NCI-H345 (cell line): ENCODE measurements around the gene LIMS4.
"Not testable (repeated sequence)": the region's sequence is repeated elsewhere in the genome, so short reads cannot be mapped to it uniquely, and the experiment has no call there.

Source experiments
- DNase-seq: peaks from one replicate; lab custom pipeline; 2025; lab: John Stamatoyannopoulos, UW

LIMS4 gene

GRCh38 chr2:110472171-110473058 lies at the start of gene LIMS4:
LIMS4 (minus strand) TSS chr2:110472816; CDS start chr2:110472778, 38 bp downstream.
- DNase-seq: not testable (repeated sequence)

- DNase-seq: not testable (repeated sequence)
Observed at GRCh38 chr2:110499755-110500377, 27.2 kb upstream of the LIMS4 start.

GRCh38 chr2:110496027-110496426 lies 23.4 kb upstream of the LIMS4 start:
- not testable (repeated sequence) for DNase-seq

- DNase-seq: not testable (repeated sequence)
Observed at GRCh38 chr2:110494488-110494887, 21.9 kb upstream of the LIMS4 start.

- not testable (repeated sequence) for DNase-seq
Observed at GRCh38 chr2:110488991-110489390, 16.4 kb upstream of the LIMS4 start.

- not testable (repeated sequence) for DNase-seq
Observed at GRCh38 chr2:110482697-110483096, 10.1 kb upstream of the LIMS4 start.

- DNase-seq: not testable (repeated sequence)
Observed at GRCh38 chr2:110481200-110481599, 8.6 kb upstream of the LIMS4 start.

- not testable (repeated sequence) for DNase-seq
Observed at GRCh38 chr2:110480084-110480483, 7.5 kb upstream of the LIMS4 start.

- not testable (repeated sequence) for DNase-seq
Observed at GRCh38 chr2:110477370-110477769, 4.8 kb upstream of the LIMS4 start.

- not testable (repeated sequence) for DNase-seq
Observed at GRCh38 chr2:110476952-110477351, 4.3 kb upstream of the LIMS4 start.

- not testable (repeated sequence) for DNase-seq
Observed at GRCh38 chr2:110475627-110476359, 3.2 kb upstream of the LIMS4 start.

- DNase-seq: not testable (repeated sequence)
Observed at GRCh38 chr2:110474898-110475297, 2.3 kb upstream of the LIMS4 start.

- not testable (repeated sequence) for DNase-seq
Observed at GRCh38 chr2:110473059-110473358, 393 bp upstream of the LIMS4 start.

GRCh38 chr2:110468921-110469320 lies 3.7 kb downstream of the LIMS4 start:
- DNase-seq: not testable (repeated sequence)

GRCh38 chr2:110465312-110465711 lies 7.3 kb downstream of the LIMS4 start:
- not testable (repeated sequence) for DNase-seq

GRCh38 chr2:110462458-110462857 lies 10.2 kb downstream of the LIMS4 start:
- not testable (repeated sequence) for DNase-seq

- not testable (repeated sequence) for DNase-seq
Observed at GRCh38 chr2:110460318-110460717, 12.3 kb downstream of the LIMS4 start.

GRCh38 chr2:110457214-110457590 lies 15.4 kb downstream of the LIMS4 start:
- not testable (repeated sequence) for DNase-seq

- DNase-seq: not testable (repeated sequence)
Observed at GRCh38 chr2:110456291-110457213, 16.1 kb downstream of the LIMS4 start.

GRCh38 chr2:110455080-110455670 lies 17.4 kb downstream of the LIMS4 start:
- not testable (repeated sequence) for DNase-seq

GRCh38 chr2:110450951-110451350 lies 21.7 kb downstream of the LIMS4 start:
- not testable (repeated sequence) for DNase-seq
